ENCODE measurements around the gene MED27.
A peak's percentile ranks its signal among the peaks of the same experiment; 100 is the strongest.
"Not testable (repeated sequence)": the region's sequence is repeated elsewhere in the genome, so short reads cannot be mapped to it uniquely, and the experiment has no call there.

MED27 gene

GRCh38 chr9:131963072-131964030 is 116.3 kb downstream of the MED27 start:
- DNase-seq (ENCODE audit: low spot score) = no peak

- DNase-seq (ENCODE audit: low spot score) = no peak
Measured at GRCh38 chr9:131961496-131961880, 118.2 kb downstream of the MED27 start.

- peak; percentile 53 for DNase-seq (ENCODE audit: low spot score)
Measured at GRCh38 chr9:131960851-131961495, 118.7 kb downstream of the MED27 start.

GRCh38 chr9:131960311-131960710 is 119.4 kb downstream of the MED27 start:
- DNase-seq (ENCODE audit: low spot score) = no peak

GRCh38 chr9:131959887-131960286 is 119.8 kb downstream of the MED27 start:
- no peak for DNase-seq (ENCODE audit: low spot score)

GRCh38 chr9:131959056-131959455 is 120.6 kb downstream of the MED27 start:
- DNase-seq (ENCODE audit: low spot score) = no peak

GRCh38 chr9:131954299-131954698 is 125.4 kb downstream of the MED27 start:
- no peak for DNase-seq (ENCODE audit: low spot score)

- DNase-seq (ENCODE audit: low spot score) = no peak
Measured at GRCh38 chr9:131951905-131952304, 127.8 kb downstream of the MED27 start.

- no peak for DNase-seq (ENCODE audit: low spot score)
Measured at GRCh38 chr9:131951155-131951554, 128.5 kb downstream of the MED27 start.

GRCh38 chr9:131950487-131950886 is 129.2 kb downstream of the MED27 start:
- no peak for DNase-seq (ENCODE audit: low spot score)

- DNase-seq (ENCODE audit: low spot score) = no peak
Measured at GRCh38 chr9:131946180-131946579, 133.5 kb downstream of the MED27 start.

GRCh38 chr9:131943351-131943841 is 136.3 kb downstream of the MED27 start:
- no peak for DNase-seq (ENCODE audit: low spot score)

- peak; percentile 74 for DNase-seq (ENCODE audit: low spot score)
Measured at GRCh38 chr9:131942146-131942720, 137.4 kb downstream of the MED27 start.

GRCh38 chr9:131937451-131937850 is 142.2 kb downstream of the MED27 start:
- no peak for DNase-seq (ENCODE audit: low spot score)

GRCh38 chr9:131936929-131937328 is 142.7 kb downstream of the MED27 start:
- DNase-seq (ENCODE audit: low spot score) = no peak

- no peak for DNase-seq (ENCODE audit: low spot score)
Measured at GRCh38 chr9:131934673-131935072, 145.0 kb downstream of the MED27 start.

GRCh38 chr9:131927091-131927490 is 152.6 kb downstream of the MED27 start:
- DNase-seq (ENCODE audit: low spot score) = no peak

GRCh38 chr9:131926360-131926922 is 153.2 kb downstream of the MED27 start:
- no peak for DNase-seq (ENCODE audit: low spot score)

- DNase-seq (ENCODE audit: low spot score) = no peak
Measured at GRCh38 chr9:131925677-131926177, 153.9 kb downstream of the MED27 start.

GRCh38 chr9:131923766-131924165 is 155.9 kb downstream of the MED27 start:
- DNase-seq (ENCODE audit: low spot score) = no peak

GRCh38 chr9:131923132-131923671 is 156.5 kb downstream of the MED27 start:
- no peak for DNase-seq (ENCODE audit: low spot score)

GRCh38 chr9:131921635-131922034 is 158.0 kb downstream of the MED27 start:
- DNase-seq (ENCODE audit: low spot score) = not testable (repeated sequence)
